ENCODE data around the gene RRAS. TPM values are rescaled to one million over a fixed set of nuclear protein-coding genes. Genes with fewer than 3 reads are reported as not detected.

RRAS gene
- total and polyA plus RNA-seq, 10 donors = 30.9 to 106 (median 50.7) TPM

DNA sequence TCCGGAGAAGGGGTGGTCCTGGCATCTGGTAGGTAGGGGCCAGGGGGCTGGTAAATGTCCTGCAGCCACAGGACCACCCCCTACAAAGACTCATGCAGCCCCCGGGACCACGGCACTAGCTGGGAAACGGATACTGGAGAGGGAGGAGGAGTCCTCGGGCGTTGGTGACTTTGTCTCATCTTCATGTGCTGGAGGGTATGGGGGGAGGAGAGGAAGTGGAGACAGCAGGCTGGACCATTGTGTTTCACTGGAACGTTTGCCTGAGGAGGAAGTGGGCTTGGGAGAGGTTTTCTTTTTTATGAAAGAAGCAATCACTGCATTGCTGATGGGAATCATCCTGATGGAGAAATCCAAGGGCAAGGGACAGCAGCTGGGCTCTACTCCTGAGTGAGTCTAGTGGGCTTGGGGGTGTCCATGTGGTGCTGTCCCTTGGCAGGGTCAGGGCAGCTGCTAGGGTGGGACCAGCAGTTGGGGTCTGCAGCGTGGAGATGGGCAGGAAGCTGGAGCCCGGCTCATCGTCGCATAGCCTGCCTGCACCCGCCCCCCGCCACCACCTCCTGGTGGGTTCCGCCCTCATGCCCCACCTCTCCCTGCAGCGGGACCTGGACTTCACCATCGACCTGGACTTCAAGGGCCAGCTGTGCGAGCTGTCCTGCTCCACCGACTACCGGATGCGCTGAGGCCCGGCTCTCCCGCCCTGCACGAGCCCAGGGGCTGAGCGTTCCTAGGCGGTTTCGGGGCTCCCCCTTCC is 47.8 kb upstream of the RRAS start:
- TF ChIP-seq POLR2A (IDR thresholded peaks at IDR 0.05) = no peak
- TF ChIP-seq POLR2AphosphoS5 (IDR thresholded peaks at IDR 0.05) = peak; percentile 3 to 68 (median 41)
- Histone ChIP-seq H3K9me3 (no peaks in the 10 kb centered on the region), H3K4me3 (peak overlapping the region in 4 of 8 donors; percentile 11 to 72 (median 39)), H3K27me3 (replicated peaks in 1 of 7) (peaks cover 0 to 37% (median 16%) of the 10 kb centered on the region in 7 donors), H3K4me1 (peaks cover 22 to 85% (median 51%) of the 10 kb centered on the region in 6 donors), H3K36me3 (peaks cover 4 to 64% (median 48%) of the 10 kb centered on the region in 6 donors), H3K27ac (peak overlapping the region in 6 of 8 donors; percentile 70 to 83 (median 80))
- DNase-seq = no peak
- intact Hi-C loops (cut with DNase I; ENCODE audit: low total_unique reads) = no loop called here
- WGBS, 5 donors = 49 to 57% (median 51%) methylated on average over 15 to 26 of the region's 26 CpGs

DNA sequence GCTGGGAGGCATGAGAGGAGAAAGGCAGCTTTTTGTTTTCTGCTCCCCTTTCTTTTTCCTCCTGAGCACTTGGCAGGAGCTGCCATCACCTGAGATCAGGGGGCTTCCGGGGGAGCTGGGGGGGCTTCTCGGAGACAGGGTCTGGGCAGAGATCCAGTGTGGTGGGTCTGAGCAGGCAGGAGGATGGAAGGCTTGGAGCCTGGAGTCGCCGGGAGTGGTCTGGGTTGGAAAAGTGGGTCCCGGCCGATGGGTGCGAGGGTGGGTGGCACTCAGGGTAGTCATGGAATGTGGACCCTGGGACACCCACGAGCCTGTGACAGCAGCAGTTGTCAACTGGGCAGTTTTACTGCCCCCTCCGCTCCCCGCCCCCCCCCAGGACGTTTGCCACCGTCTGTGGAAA is 47.2 kb upstream of the RRAS start:
- DNase-seq = no peak
- intact Hi-C loops (cut with DNase I; ENCODE audit: low total_unique reads) = no loop called here
- Histone ChIP-seq H3K27me3 (replicated peaks in 1 of 7) (peaks cover 0 to 31% (median 16%) of the 10 kb centered on the region in 7 donors), H3K4me1 (peaks cover 22 to 82% (median 51%) of the 10 kb centered on the region in 6 donors), H3K36me3 (peaks cover 4 to 70% (median 54%) of the 10 kb centered on the region in 6 donors), H3K27ac (peak overlapping the region in 5 of 8 donors; percentile 73 to 83 (median 81)), H3K9me3 (no peaks in the 10 kb centered on the region), H3K4me3 (peak overlapping the region in 1 of 8 donors; percentile 72)
- TF ChIP-seq, protein P1, sequence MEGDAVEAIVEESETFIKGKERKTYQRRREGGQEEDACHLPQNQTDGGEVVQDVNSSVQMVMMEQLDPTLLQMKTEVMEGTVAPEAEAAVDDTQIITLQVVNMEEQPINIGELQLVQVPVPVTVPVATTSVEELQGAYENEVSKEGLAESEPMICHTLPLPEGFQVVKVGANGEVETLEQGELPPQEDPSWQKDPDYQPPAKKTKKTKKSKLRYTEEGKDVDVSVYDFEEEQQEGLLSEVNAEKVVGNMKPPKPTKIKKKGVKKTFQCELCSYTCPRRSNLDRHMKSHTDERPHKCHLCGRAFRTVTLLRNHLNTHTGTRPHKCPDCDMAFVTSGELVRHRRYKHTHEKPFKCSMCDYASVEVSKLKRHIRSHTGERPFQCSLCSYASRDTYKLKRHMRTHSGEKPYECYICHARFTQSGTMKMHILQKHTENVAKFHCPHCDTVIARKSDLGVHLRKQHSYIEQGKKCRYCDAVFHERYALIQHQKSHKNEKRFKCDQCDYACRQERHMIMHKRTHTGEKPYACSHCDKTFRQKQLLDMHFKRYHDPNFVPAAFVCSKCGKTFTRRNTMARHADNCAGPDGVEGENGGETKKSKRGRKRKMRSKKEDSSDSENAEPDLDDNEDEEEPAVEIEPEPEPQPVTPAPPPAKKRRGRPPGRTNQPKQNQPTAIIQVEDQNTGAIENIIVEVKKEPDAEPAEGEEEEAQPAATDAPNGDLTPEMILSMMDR (IDR thresholded peaks at IDR 0.05 in 8 of 11, conservative IDR thresholded peaks at IDR 0.05 in 3 of 11) = no peak
- peak in 1 of 3 donors; percentile 7 for TF ChIP-seq POLR2AphosphoS5 (IDR thresholded peaks at IDR 0.05)
- 52 to 62% (median 62%) methylated on average over 9 to 12 of the region's 12 CpGs for WGBS, 5 donors

- H3K4me1 ChIP-seq = peaks cover 21 to 81% (median 48%) of the 10 kb centered on the region in 6 donors
- intact Hi-C loops (cut with DNase I; ENCODE audit: low total_unique reads) = no loop called here
- TF ChIP-seq POLR2A (IDR thresholded peaks at IDR 0.05) = no peak
- peak in 1 of 3 donors; percentile 2 for TF ChIP-seq POLR2AphosphoS5 (IDR thresholded peaks at IDR 0.05)
- TF ChIP-seq, protein P1 (IDR thresholded peaks at IDR 0.05 in 8 of 11, conservative IDR thresholded peaks at IDR 0.05 in 3 of 11) = no peak
- H3K9me3 ChIP-seq = no peaks in the 10 kb centered on the region
- WGBS, 5 donors = 86 to 91% (median 90%) methylated on average over 9 to 27 of the region's 27 CpGs
- peak overlapping the region in 5 of 8 donors; percentile 73 to 83 (median 81) for H3K27ac ChIP-seq
- DNase-seq = no peak
- H3K4me3 ChIP-seq = peak overlapping the region in 2 of 8 donors; percentile 2 to 72
- peaks cover 0 to 26% (median 16%) of the 10 kb centered on the region in 7 donors for H3K27me3 ChIP-seq (replicated peaks in 1 of 7)
- H3K36me3 ChIP-seq = peaks cover 4 to 75% (median 59%) of the 10 kb centered on the region in 6 donors
Observed at GRCh38 chr19:49686503-49687088, 46.7 kb upstream of the RRAS start.

GRCh38 chr19:49685845-49686332 is 45.9 kb upstream of the RRAS start:
- Histone ChIP-seq H3K36me3 (peaks cover 4 to 82% (median 61%) of the 10 kb centered on the region in 6 donors), H3K4me1 (peaks cover 17 to 81% (median 45%) of the 10 kb centered on the region in 6 donors), H3K27ac (peak overlapping the region in 7 of 8 donors; percentile 9 to 83 (median 79)), H3K9me3 (no peaks in the 10 kb centered on the region), H3K27me3 (replicated peaks in 1 of 7) (peaks cover 0 to 19% (median 13%) of the 10 kb centered on the region in 7 donors), H3K4me3 (peak overlapping the region in 2 of 8 donors; percentile 2 to 72)
- WGBS, 5 donors = 59 to 76% (median 72%) methylated on average over 19 to 23 of the region's 23 CpGs
- DNase-seq = peak; percentile 84
- no peak for TF ChIP-seq POLR2A (IDR thresholded peaks at IDR 0.05)
- TF ChIP-seq POLR2AphosphoS5 (IDR thresholded peaks at IDR 0.05) = peak; percentile 67 to 83 (median 80)
- intact Hi-C loops (cut with DNase I; ENCODE audit: low total_unique reads) = no loop called here
